Vagina (tissue), 2 donors: ENCODE measurements around the gene TTC13. TPM values are rescaled to one million over a fixed set of nuclear protein-coding genes. Genes with fewer than 3 reads are reported as not detected.

Experiments
- DNase-seq, 2 donors: peaks; one replicate each; pipeline ENCODE4 v3.0.0-alpha.2; 2017; ENCODE audit errors: extremely low spot score in 2 of 2
- H3K27ac ChIP-seq: fragments of 200-600 bp; sonication (generic); one replicate; pipeline ENCODE4 v1.5.1; 2019
- H3K27me3 ChIP-seq: fragments of 200-600 bp; sonication (generic); one replicate; pipeline ENCODE4 v1.5.1; 2019
- H3K36me3 ChIP-seq, 2 donors: fragments of 200-600 bp; sonication (generic); one replicate each; pipeline ENCODE4 v1.5.1; 2017 to 2019
- H3K4me1 ChIP-seq: fragments of 200-600 bp; sonication (generic); one replicate; pipeline ENCODE4 v1.5.1; 2019
- H3K4me3 ChIP-seq, 2 donors: fragments of 200-600 bp; sonication (generic); 1 replicate in 1 of 2; 2 replicates in 1 of 2; pipeline ENCODE4 v1.5.1; 2016 to 2019
- H3K9me3 ChIP-seq: fragments of 200-600 bp; sonication (generic); one replicate; pipeline ENCODE4 v1.5.1; 2019
- CTCF ChIP-seq, 3 experiments: fragments of 450-650 bp in 2 of 3; fragments of 200-600 bp in 1 of 3; sonication (generic) in 1 of 3; IDR thresholded peaks; one replicate each; pipeline ENCODE4 v1.5.1; 2017 to 2019; ENCODE audit warnings: antibody characterized with exemption in 3 of 3, mild to moderate bottlenecking in 2 of 3, moderate library complexity in 2 of 3
- POLR2A ChIP-seq, 2 donors: fragments of 450-650 bp; IDR thresholded peaks; one replicate each; pipeline ENCODE4 v1.6.1; 2017; ENCODE audit warnings: antibody characterized with exemption in 2 of 2, mild to moderate bottlenecking in 2 of 2, moderate library complexity in 2 of 2
- POLR2AphosphoS5 ChIP-seq, 2 donors: sonication (generic); formaldehyde crosslinking; IDR thresholded peaks; one replicate each; pipeline ENCODE4 v1.9.0; 2017; ENCODE audit warnings: antibody characterized with exemption in 2 of 2, mild to moderate bottlenecking in 2 of 2, low read depth in 1 of 2; ENCODE audit not compliant: insufficient read depth in 1 of 2
- intact Hi-C: fragments of 100-400 bp; cut with DNase I; formaldehyde crosslinking; loops from one replicate; pipeline ENCODE4 v1.15.1; 2023
- total RNA-seq: library from RNA; depleted of rRNA; stranded (reverse); fragments of >200 nt; gene quantifications from one replicate; pipeline ENCODE4 v1.2.3, GENCODE V29; 2016

TTC13 gene
- total RNA-seq, 1 donor from 2014 or later: 37.1 TPM

- TF ChIP-seq POLR2AphosphoS5 (IDR thresholded peaks at IDR 0.05; ENCODE audit: insufficient read depth in 1 of 2, low read depth in 1 of 2): no peak
- DNase-seq: no peak
- peaks cover 0 to 14% of the 10 kb centered on the region in 2 donors for H3K36me3 ChIP-seq
- H3K27ac ChIP-seq: no peak overlapping the region
- no peaks in the 10 kb centered on the region for H3K9me3 ChIP-seq
- H3K27me3 ChIP-seq: no peaks in the 10 kb centered on the region
- no peaks in the 10 kb centered on the region for H3K4me1 ChIP-seq
- no peak overlapping the region for H3K4me3 ChIP-seq
- intact Hi-C loops: no loop called here
These were observed 21.1 kb downstream of the TTC13 start for GRCh38 chr1:230957580-230957989.

GRCh38 chr1:230950404-230950803, 28.3 kb downstream of the TTC13 start:
- Histone ChIP-seq H3K36me3 (no peaks in the 10 kb centered on the region), H3K27me3 (no peaks in the 10 kb centered on the region), H3K9me3 (no peaks in the 10 kb centered on the region), H3K27ac (no peak overlapping the region), H3K4me3 (no peak overlapping the region), H3K4me1 (no peaks in the 10 kb centered on the region)
- no peak for TF ChIP-seq POLR2AphosphoS5 (IDR thresholded peaks at IDR 0.05; ENCODE audit: insufficient read depth in 1 of 2, low read depth in 1 of 2)
- no peak for TF ChIP-seq CTCF (IDR thresholded peaks at IDR 0.05)
- TF ChIP-seq POLR2A (IDR thresholded peaks at IDR 0.05): no peak
- no peak for DNase-seq
- intact Hi-C loops: no loop called here

- H3K4me3 ChIP-seq: no peak overlapping the region
- no peak overlapping the region for H3K27ac ChIP-seq
- no peak for DNase-seq
- no peak for TF ChIP-seq CTCF (IDR thresholded peaks at IDR 0.05)
- TF ChIP-seq POLR2AphosphoS5 (IDR thresholded peaks at IDR 0.05; ENCODE audit: insufficient read depth in 1 of 2, low read depth in 1 of 2): no peak
- TF ChIP-seq POLR2A (IDR thresholded peaks at IDR 0.05): no peak
- no peaks in the 10 kb centered on the region for H3K4me1 ChIP-seq
- no peaks in the 10 kb centered on the region for H3K9me3 ChIP-seq
- intact Hi-C loops: no loop called here
- no peaks in the 10 kb centered on the region for H3K27me3 ChIP-seq
- no peaks in the 10 kb centered on the region for H3K36me3 ChIP-seq
These were observed 29.8 kb downstream of the TTC13 start for GRCh38 chr1:230948903-230949302.

DNA sequence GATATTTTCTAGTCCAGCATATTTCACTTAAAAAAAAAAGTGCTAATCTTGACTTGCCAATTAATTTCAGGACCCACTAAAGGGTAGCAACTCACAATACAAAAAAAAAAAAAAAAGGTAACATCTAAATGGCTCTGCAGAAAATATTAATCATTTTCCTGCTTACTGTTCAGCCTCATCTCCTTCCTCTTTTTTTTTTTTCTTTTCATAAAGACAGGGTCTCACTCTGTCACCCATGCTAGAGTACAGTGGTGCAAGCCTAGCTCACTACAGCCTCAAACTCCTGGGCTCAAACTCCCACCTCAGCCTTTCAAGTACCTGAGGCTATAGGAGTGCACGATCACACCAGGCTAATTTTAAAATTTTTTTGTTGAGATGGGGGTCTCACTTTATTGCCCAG, 30.4 kb downstream of the TTC13 start:
- intact Hi-C loops: no loop called here
- Histone ChIP-seq H3K36me3 (no peaks in the 10 kb centered on the region), H3K9me3 (no peaks in the 10 kb centered on the region), H3K27ac (no peak overlapping the region), H3K4me3 (no peak overlapping the region), H3K4me1 (no peaks in the 10 kb centered on the region), H3K27me3 (no peaks in the 10 kb centered on the region)
- TF ChIP-seq POLR2AphosphoS5 (IDR thresholded peaks at IDR 0.05; ENCODE audit: insufficient read depth in 1 of 2, low read depth in 1 of 2) (no peak), CTCF (IDR thresholded peaks at IDR 0.05) (no peak), POLR2A (IDR thresholded peaks at IDR 0.05) (no peak)
- DNase-seq: no peak

- DNase-seq: no peak
- H3K4me3 ChIP-seq: no peak overlapping the region
- H3K4me1 ChIP-seq: no peaks in the 10 kb centered on the region
- no peaks in the 10 kb centered on the region for H3K36me3 ChIP-seq
- H3K27me3 ChIP-seq: no peaks in the 10 kb centered on the region
- no peaks in the 10 kb centered on the region for H3K9me3 ChIP-seq
- H3K27ac ChIP-seq: no peak overlapping the region
- intact Hi-C loops: no loop called here
- TF ChIP-seq CTCF (IDR thresholded peaks at IDR 0.05) (no peak), POLR2AphosphoS5 (IDR thresholded peaks at IDR 0.05; ENCODE audit: insufficient read depth in 1 of 2, low read depth in 1 of 2) (no peak), POLR2A (IDR thresholded peaks at IDR 0.05) (no peak)
These were observed 35.5 kb downstream of the TTC13 start for GRCh38 chr1:230943048-230943593.
